NCI-H2196 (cell line): ENCODE measurements around the gene ARMC5.
"Not testable (repeated sequence)": the region's sequence is repeated elsewhere in the genome, so short reads cannot be mapped to it uniquely, and the experiment has no call there.

ENCODE experiments used
- DNase-seq: peaks from one replicate; lab custom pipeline; 2025; ENCODE audit not compliant: unreplicated experiment; lab: John Stamatoyannopoulos, UW

ARMC5 gene

GRCh38 chr16:31430380-31431052, 28.8 kb upstream of the ARMC5 start:
- DNase-seq = no peak

GRCh38 chr16:31435341-31436220, 23.7 kb upstream of the ARMC5 start:
- no peak for DNase-seq

- DNase-seq = no peak
These were observed 22.9 kb upstream of the ARMC5 start for GRCh38 chr16:31436221-31437045.

GRCh38 chr16:31438414-31438813, 20.9 kb upstream of the ARMC5 start:
- DNase-seq = no peak

- DNase-seq = not testable (repeated sequence)
These were observed 20.3 kb upstream of the ARMC5 start for GRCh38 chr16:31439023-31439422.

GRCh38 chr16:31439519-31439918, 19.8 kb upstream of the ARMC5 start:
- DNase-seq = no peak

- DNase-seq = no peak
These were observed 18.7 kb upstream of the ARMC5 start for GRCh38 chr16:31440516-31441184.

GRCh38 chr16:31441956-31442355, 17.3 kb upstream of the ARMC5 start:
- no peak for DNase-seq

GRCh38 chr16:31445931-31446330, 13.4 kb upstream of the ARMC5 start:
- not testable (repeated sequence) for DNase-seq

- DNase-seq = no peak
These were observed 8.1 kb upstream of the ARMC5 start for GRCh38 chr16:31451201-31451600.

GRCh38 chr16:31451681-31452351, 7.5 kb upstream of the ARMC5 start:
- peak; percentile 69 for DNase-seq

- DNase-seq = no peak
These were observed 6.6 kb upstream of the ARMC5 start for GRCh38 chr16:31452631-31453106.

GRCh38 chr16:31453255-31454204, 5.8 kb upstream of the ARMC5 start:
- no peak for DNase-seq

GRCh38 chr16:31455601-31456314, 3.5 kb upstream of the ARMC5 start:
- no peak for DNase-seq

GRCh38 chr16:31456988-31457360, 2.3 kb upstream of the ARMC5 start:
- no peak for DNase-seq

GRCh38 chr16:31458073-31458843, 1.0 kb upstream of the ARMC5 start:
- DNase-seq = peak; percentile 48

GRCh38 chr16:31459687-31460581, 633 bp downstream of the ARMC5 start:
- peak; percentile 99 for DNase-seq
